Mammary epithelial cell (primary cell): ENCODE results near the gene STARD4.

Experiments used
- EZH2 ChIP-seq: IDR thresholded peaks from 2 replicates; pipeline ENCODE4 v1.6.1; 2012; ENCODE audit warnings: low read length, inconsistent platforms, borderline replicate concordance
- TF ChIP-seq, protein P1 (sequence below), 2 donors: IDR thresholded peaks in 1 of 2; conservative IDR thresholded peaks in 1 of 2; 2 replicates each; pipeline ENCODE4 v1.5.1; 2011 to 2012; ENCODE audit warnings: inconsistent platforms in 2 of 2, low read length in 2 of 2, mild to moderate bottlenecking in 2 of 2, control low read depth in 1 of 2, low read depth in 1 of 2; ENCODE audit not compliant: insufficient read depth in 1 of 2; ENCODE audit errors: extremely low read depth in 1 of 2

DNA sequence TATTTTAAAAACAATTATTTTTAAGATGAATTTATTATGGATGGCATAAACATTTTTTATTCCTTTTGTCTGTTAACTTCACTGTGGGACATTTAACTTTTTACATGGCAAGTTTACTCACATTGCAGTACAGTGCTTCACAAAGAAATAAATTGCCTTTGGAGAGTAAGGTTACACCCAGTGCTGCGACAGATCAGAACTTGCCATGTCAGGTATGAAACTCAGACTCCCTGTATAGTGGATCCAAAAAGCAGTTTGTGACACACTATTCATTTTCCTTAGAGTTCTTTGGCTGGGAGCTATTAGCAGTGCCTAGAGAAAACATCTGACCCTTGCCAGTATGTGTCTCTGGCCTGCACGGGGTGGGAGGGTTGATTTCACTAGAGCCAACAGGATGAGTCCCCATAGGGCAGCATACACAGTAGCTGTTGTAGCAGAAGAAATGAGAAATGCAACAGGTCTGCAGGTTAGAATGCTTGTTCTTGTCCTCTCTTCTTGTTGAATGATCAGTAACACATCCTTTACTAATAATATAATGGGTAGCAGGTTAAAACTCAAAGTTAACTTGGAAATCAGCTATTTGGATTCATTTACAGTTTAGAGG lies 42.9 kb downstream of the STARD4 start:
- TF ChIP-seq, protein P1, sequence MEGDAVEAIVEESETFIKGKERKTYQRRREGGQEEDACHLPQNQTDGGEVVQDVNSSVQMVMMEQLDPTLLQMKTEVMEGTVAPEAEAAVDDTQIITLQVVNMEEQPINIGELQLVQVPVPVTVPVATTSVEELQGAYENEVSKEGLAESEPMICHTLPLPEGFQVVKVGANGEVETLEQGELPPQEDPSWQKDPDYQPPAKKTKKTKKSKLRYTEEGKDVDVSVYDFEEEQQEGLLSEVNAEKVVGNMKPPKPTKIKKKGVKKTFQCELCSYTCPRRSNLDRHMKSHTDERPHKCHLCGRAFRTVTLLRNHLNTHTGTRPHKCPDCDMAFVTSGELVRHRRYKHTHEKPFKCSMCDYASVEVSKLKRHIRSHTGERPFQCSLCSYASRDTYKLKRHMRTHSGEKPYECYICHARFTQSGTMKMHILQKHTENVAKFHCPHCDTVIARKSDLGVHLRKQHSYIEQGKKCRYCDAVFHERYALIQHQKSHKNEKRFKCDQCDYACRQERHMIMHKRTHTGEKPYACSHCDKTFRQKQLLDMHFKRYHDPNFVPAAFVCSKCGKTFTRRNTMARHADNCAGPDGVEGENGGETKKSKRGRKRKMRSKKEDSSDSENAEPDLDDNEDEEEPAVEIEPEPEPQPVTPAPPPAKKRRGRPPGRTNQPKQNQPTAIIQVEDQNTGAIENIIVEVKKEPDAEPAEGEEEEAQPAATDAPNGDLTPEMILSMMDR (conservative IDR thresholded peaks at IDR 0.05 in 1 of 2, IDR thresholded peaks at IDR 0.05 in 1 of 2; ENCODE audit: extremely low read depth in 1 of 2, insufficient read depth in 1 of 2, low read depth in 1 of 2, low read length in 2 of 2) = no peak
- TF ChIP-seq EZH2 = no peak
